Liver (tissue), 9 donors: ENCODE results near the gene CIAO3. TPM values are rescaled to one million over a fixed set of nuclear protein-coding genes. Genes with fewer than 3 reads are reported as not detected.
A peak's percentile ranks its signal among the peaks of the same experiment; 100 is the strongest.

Source experiments
- DNase-seq: peaks from one replicate; pipeline ENCODE4 v3.0.0-alpha.2; 2017; ENCODE audit warnings: low spot score
- H3K27ac ChIP-seq, 2 donors: one replicate each; pipeline ENCODE4 v1.7.0; 2013; ENCODE audit warnings: inconsistent platforms in 2 of 2, low read length in 2 of 2, control low read depth in 1 of 2, low read depth in 1 of 2, mild to moderate bottlenecking in 1 of 2
- H3K27me3 ChIP-seq, 4 donors: one replicate each; pipeline versions ENCODE4 v1.6.1 to v1.7.0; 2013; ENCODE audit warnings: low read length in 3 of 4, inconsistent platforms in 1 of 4, mild to moderate bottlenecking in 1 of 4, moderate library complexity in 1 of 4; ENCODE audit not compliant: control insufficient read depth in 4 of 4, insufficient read depth in 4 of 4
- H3K36me3 ChIP-seq, 4 donors: one replicate each; pipeline versions ENCODE4 v1.6.1 to v1.7.0; 2013; ENCODE audit warnings: low read length in 3 of 4, mild to moderate bottlenecking in 3 of 4, low read depth in 1 of 4, moderate library complexity in 1 of 4; ENCODE audit not compliant: control insufficient read depth in 4 of 4, insufficient read depth in 3 of 4
- H3K4me1 ChIP-seq, 4 donors: one replicate each; pipeline versions ENCODE4 v1.6.1 to v1.7.0; 2013; ENCODE audit warnings: low read length in 3 of 4, mild to moderate bottlenecking in 3 of 4, moderate library complexity in 1 of 4; ENCODE audit not compliant: control insufficient read depth in 4 of 4, insufficient read depth in 4 of 4
- H3K4me3 ChIP-seq, 3 donors: one replicate each; pipeline versions ENCODE4 v1.6.1 to v1.7.0; 2013; ENCODE audit warnings: low read length in 3 of 3, control low read depth in 1 of 3, low read depth in 1 of 3, mild to moderate bottlenecking in 1 of 3
- H3K9ac ChIP-seq, 2 donors: one replicate each; pipeline ENCODE4 v1.7.0; 2013; ENCODE audit warnings: low read length in 2 of 2, mild to moderate bottlenecking in 2 of 2, moderate library complexity in 2 of 2, control low read depth in 1 of 2, low read depth in 1 of 2
- H3K9me3 ChIP-seq, 4 donors: one replicate each; pipeline versions ENCODE4 v1.6.1 to v1.7.0; 2013; ENCODE audit warnings: low read length in 3 of 4; ENCODE audit not compliant: control insufficient read depth in 4 of 4
- EGR1 ChIP-seq, 2 donors: IDR thresholded peaks; 2 replicates each; pipeline ENCODE4 v1.6.1; 2016 to 2018; ENCODE audit warnings: antibody characterized with exemption in 2 of 2, low read depth in 2 of 2
- GABPA ChIP-seq, 2 donors: IDR thresholded peaks in 1 of 2; conservative IDR thresholded peaks in 1 of 2; 2 replicates each; pipeline ENCODE4 v1.6.1; 2016; ENCODE audit warnings: antibody characterized with exemption in 2 of 2, mild to moderate bottlenecking in 1 of 2, moderate library complexity in 1 of 2
- JUND ChIP-seq, 2 donors: IDR thresholded peaks; 2 replicates each; pipeline ENCODE4 v1.6.1; 2016; ENCODE audit warnings: antibody characterized with exemption in 2 of 2
- RAD21 ChIP-seq, 2 donors: IDR thresholded peaks; 2 replicates each; pipeline ENCODE4 v1.6.1; 2016; ENCODE audit warnings: antibody characterized with exemption in 2 of 2, mild to moderate bottlenecking in 2 of 2
- RXRA ChIP-seq, 2 donors: IDR thresholded peaks; 2 replicates each; pipeline ENCODE4 v1.6.1; 2017 to 2018; ENCODE audit warnings: antibody characterized with exemption in 2 of 2, mild to moderate bottlenecking in 1 of 2
- YY1 ChIP-seq: IDR thresholded peaks from 2 replicates; pipeline ENCODE4 v1.6.1; 2016; ENCODE audit warnings: antibody characterized with exemption, mild to moderate bottlenecking
- WGBS: extraction: QIAGEN DNeasy Blood & Tissue Kit; methylation state at CpG from one replicate; pipeline ENCODE4 v1.1.7; 2013; 5-methylcytosine and 5-hydroxymethylcytosine counted together
- polyA plus RNA-seq, 2 donors: library from polyadenylated mRNA; stranded (reverse) in 1 of 2; unstranded in 1 of 2; fragments of 200-250 nt in 1 of 2; fragments of >200 nt in 1 of 2; fragmentation: Nextera tagmentation in 1 of 2; extraction: Ambion mirVana in 1 of 2; gene quantifications; one replicate each; pipeline versions ENCODE4 v1.2.1 to v1.2.3, GENCODE V29; 2013 to 2015
- total RNA-seq, 2 donors: library from RNA; depleted of rRNA; stranded (reverse); fragments of >200 nt; gene quantifications; one replicate each; pipeline ENCODE4 v1.2.3, GENCODE V29; 2014
- TF ChIP-seq, protein P1 (sequence below): IDR thresholded peaks from 2 replicates; pipeline ENCODE4 v1.6.1; 2016; ENCODE audit warnings: antibody characterized with exemption
- TF ChIP-seq, protein P2 (sequence below): fragments of 150-350 bp; IDR thresholded peaks from 2 replicates; pipeline ENCODE4 v1.5.1; 2017; ENCODE audit warnings: improper control_type of control experiment, low read depth, low read length; ENCODE audit not compliant: missing input control
- TF ChIP-seq, protein P3 (sequence below): IDR thresholded peaks from 2 replicates; pipeline ENCODE4 v1.6.1; 2016; ENCODE audit warnings: antibody characterized with exemption
- donor health status: healthy.
- donor health status: healthy.
- donor health status: healthy.
- donor health status: healthy.
- donor health status: healthy.

The CIAO3 gene
- 10 to 100 TPM; 16.9 to 24.3 TPM for total RNA-seq
- 10 to 100 TPM; 13.2 to 16.0 TPM for polyA plus RNA-seq

DNA sequence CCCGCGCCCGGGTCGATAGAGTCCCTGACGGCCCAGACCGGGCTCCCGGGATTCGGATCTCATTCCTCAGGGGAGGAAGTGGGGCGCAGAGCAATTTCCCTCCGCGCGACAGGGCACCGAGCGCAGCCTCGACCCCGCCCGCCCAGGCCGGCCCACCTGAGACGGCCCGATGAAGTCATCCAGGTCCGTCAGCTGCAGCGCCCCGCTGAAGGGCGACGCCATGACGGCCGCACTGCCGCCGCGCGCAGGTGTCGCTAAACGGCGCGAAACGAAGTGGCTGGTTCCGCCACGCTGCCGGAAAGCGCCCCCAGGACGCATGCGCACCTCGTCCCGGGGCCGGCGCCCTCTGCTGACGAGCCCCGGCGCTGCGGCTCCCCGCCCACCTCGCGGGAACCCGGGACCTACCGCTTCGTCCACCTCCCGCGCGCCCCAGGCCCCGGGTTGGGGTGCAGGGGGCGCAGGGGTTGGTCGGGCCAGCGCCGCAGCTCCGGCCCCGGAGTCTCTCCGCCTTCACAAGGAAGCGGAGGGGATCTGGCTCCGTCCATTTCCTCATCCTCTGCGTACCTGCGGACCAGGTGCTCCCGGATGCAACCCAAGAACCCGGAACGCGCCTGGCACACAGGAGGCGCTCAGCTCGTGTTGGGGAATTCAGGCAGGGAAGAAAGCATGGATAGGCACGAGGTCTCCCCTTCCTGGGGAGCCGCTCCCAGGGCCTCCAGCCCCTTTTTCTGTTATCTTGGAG, at the start of gene CIAO3:
Gene CIAO3 (minus strand): TSS at position 234 of the 742 bp plus-strand sequence. CDS start 12 bp downstream, at position 222.
- H3K4me1 ChIP-seq, result peaks cover 12 to 17% (median 15%) of the 10 kb centered on the region in 4 donors
- TF ChIP-seq RAD21 (IDR thresholded peaks at IDR 0.05), result peak in 1 of 2 donors; percentile 55
- TF ChIP-seq YY1, result peak; percentile 97
- TF ChIP-seq GABPA (IDR thresholded peaks at IDR 0.05 in 1 of 2, conservative IDR thresholded peaks at IDR 0.05 in 1 of 2), result peak in 1 of 2 donors; percentile 68
- TF ChIP-seq, protein P1, sequence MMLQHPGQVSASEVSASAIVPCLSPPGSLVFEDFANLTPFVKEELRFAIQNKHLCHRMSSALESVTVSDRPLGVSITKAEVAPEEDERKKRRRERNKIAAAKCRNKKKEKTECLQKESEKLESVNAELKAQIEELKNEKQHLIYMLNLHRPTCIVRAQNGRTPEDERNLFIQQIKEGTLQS, result no peak
- TF ChIP-seq EGR1 (IDR thresholded peaks at IDR 0.05; ENCODE audit: low read depth in 2 of 2), result no peak
- TF ChIP-seq, protein P2, sequence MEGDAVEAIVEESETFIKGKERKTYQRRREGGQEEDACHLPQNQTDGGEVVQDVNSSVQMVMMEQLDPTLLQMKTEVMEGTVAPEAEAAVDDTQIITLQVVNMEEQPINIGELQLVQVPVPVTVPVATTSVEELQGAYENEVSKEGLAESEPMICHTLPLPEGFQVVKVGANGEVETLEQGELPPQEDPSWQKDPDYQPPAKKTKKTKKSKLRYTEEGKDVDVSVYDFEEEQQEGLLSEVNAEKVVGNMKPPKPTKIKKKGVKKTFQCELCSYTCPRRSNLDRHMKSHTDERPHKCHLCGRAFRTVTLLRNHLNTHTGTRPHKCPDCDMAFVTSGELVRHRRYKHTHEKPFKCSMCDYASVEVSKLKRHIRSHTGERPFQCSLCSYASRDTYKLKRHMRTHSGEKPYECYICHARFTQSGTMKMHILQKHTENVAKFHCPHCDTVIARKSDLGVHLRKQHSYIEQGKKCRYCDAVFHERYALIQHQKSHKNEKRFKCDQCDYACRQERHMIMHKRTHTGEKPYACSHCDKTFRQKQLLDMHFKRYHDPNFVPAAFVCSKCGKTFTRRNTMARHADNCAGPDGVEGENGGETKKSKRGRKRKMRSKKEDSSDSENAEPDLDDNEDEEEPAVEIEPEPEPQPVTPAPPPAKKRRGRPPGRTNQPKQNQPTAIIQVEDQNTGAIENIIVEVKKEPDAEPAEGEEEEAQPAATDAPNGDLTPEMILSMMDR, result peak; percentile 87

DNA sequence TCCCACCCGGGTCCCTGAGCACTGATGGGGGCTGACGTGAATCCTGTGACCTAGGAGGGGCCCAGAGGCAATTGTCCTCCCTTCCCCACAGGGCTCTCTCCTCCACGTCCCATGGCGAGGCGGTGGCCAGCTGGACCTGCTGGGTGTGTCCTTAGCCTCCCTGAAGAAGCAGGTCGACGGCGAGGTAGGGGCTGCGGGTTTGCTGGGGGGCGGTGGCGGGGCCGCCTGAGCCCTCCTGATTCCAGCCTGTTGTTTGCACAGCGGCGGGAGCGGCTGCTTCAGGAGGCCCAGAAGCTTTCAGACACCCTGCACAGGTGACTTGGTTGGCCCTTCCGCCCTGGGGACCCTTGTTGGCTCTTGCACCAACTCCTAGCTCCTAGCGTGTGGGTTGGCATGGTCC, 49.3 kb upstream of the CIAO3 start:
- DNase-seq, result no peak
- Histone ChIP-seq H3K4me3 (no peak overlapping the region), H3K9ac (no peak overlapping the region), H3K27ac (no peak overlapping the region), H3K27me3 (no peaks in the 10 kb centered on the region), H3K9me3 (no peaks in the 10 kb centered on the region), H3K4me1 (peaks cover 6 to 21% (median 18%) of the 10 kb centered on the region in 4 donors), H3K36me3 (peaks cover 0 to 3% (median 0%) of the 10 kb centered on the region in 4 donors)
- TF ChIP-seq RAD21 (IDR thresholded peaks at IDR 0.05), result no peak
- TF ChIP-seq, protein P3, sequence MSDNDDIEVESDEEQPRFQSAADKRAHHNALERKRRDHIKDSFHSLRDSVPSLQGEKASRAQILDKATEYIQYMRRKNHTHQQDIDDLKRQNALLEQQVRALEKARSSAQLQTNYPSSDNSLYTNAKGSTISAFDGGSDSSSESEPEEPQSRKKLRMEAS, result no peak
- TF ChIP-seq, protein P2, result no peak
- no peak for TF ChIP-seq RXRA (IDR thresholded peaks at IDR 0.05)
- TF ChIP-seq EGR1 (IDR thresholded peaks at IDR 0.05; ENCODE audit: low read depth in 2 of 2), result no peak
- no peak for TF ChIP-seq JUND (IDR thresholded peaks at IDR 0.05)
- WGBS, result 96% methylated on average over 17 of the region's 17 CpGs

More for the DNA sequence above, at the start of gene CIAO3:
- WGBS, result under 1% methylated on average over 79 of the region's 79 CpGs
- Histone ChIP-seq H3K36me3 (peaks cover 1 to 16% (median 9%) of the 10 kb centered on the region in 4 donors), H3K4me3 (peak within 1 kb of the TSS; percentile 83 to 99 (median 93)), H3K27ac (peak within 1 kb of the TSS; percentile 50 to 56), H3K27me3 (no peaks in the 10 kb centered on the region), H3K9me3 (no peaks in the 10 kb centered on the region), H3K9ac (peak within 1 kb of the TSS; percentile 74 to 88)
- peak; percentile 94 for DNase-seq
